HL-60 (cell line): ENCODE measurements around the gene TAF4.

Experiments
- CTCF ChIP-seq: IDR thresholded peaks from one replicate; pipeline ENCODE4 v1.5.1; 2011; ENCODE audit warnings: low read length, control low read depth, inconsistent platforms; ENCODE audit not compliant: insufficient read depth
- REST ChIP-seq: IDR thresholded peaks from 2 replicates; pipeline ENCODE4 v1.6.1; 2012; ENCODE audit warnings: low read depth; ENCODE audit not compliant: insufficient replicate concordance

GRCh38 chr20:61939691-61940360 is 125.9 kb downstream of the TAF4 start:
- no peak for TF ChIP-seq CTCF
- no peak for TF ChIP-seq REST
